Trophoblast cell (in vitro differentiated cells and primary cell): Measurements from ENCODE around the gene MAVS.
A peak's percentile ranks its signal among the peaks of the same experiment; 100 is the strongest.
"Not testable (repeated sequence)": the region's sequence is repeated elsewhere in the genome, so short reads cannot be mapped to it uniquely, and the experiment has no call there.

ENCODE experiments used
- DNase-seq, 2 donors: peaks; one replicate each; pipeline ENCODE4 v3.0.0-alpha.2; 2016
- H2AFZ ChIP-seq: 2 replicates; pipeline ENCODE4 v1.6.1; 2013; ENCODE audit warnings: low read length, moderate library complexity, mild to moderate bottlenecking; ENCODE audit not compliant: insufficient read depth, poor library complexity
- H2AK5ac ChIP-seq: 2 replicates; pipeline ENCODE4 v1.6.1; 2013; ENCODE audit warnings: mild to moderate bottlenecking, low read length
- H2BK120ac ChIP-seq: 2 replicates; pipeline ENCODE4 v1.6.1; 2013; ENCODE audit warnings: low read length, mild to moderate bottlenecking, moderate library complexity; ENCODE audit not compliant: insufficient read depth, poor library complexity
- H2BK12ac ChIP-seq: 2 replicates; pipeline ENCODE4 v1.6.1; 2013; ENCODE audit warnings: mild to moderate bottlenecking, low read length, moderate library complexity
- H2BK5ac ChIP-seq: 2 replicates; pipeline ENCODE4 v1.6.1; 2013; ENCODE audit warnings: low read length, low read depth, moderate library complexity, mild to moderate bottlenecking; ENCODE audit not compliant: poor library complexity
- H3K14ac ChIP-seq: 2 replicates; pipeline ENCODE4 v1.6.1; 2013; ENCODE audit warnings: mild to moderate bottlenecking, low read length
- H3K18ac ChIP-seq: 2 replicates; pipeline ENCODE4 v1.6.1; 2013; ENCODE audit warnings: mild to moderate bottlenecking, low read length
- H3K23ac ChIP-seq: 2 replicates; pipeline ENCODE4 v1.6.1; 2013; ENCODE audit warnings: low read length
- H3K27ac ChIP-seq: 2 replicates; pipeline ENCODE4 v1.5.1; 2013; ENCODE audit warnings: low read depth, mild to moderate bottlenecking, inconsistent platforms, low read length, moderate library complexity
- H3K27me3 ChIP-seq: 2 replicates; pipeline ENCODE4 v1.6.1; 2013; ENCODE audit warnings: inconsistent platforms, mild to moderate bottlenecking, low read length, moderate library complexity; ENCODE audit not compliant: insufficient read depth
- H3K36me3 ChIP-seq, 2 experiments: 1 replicate in 1 of 2; 2 replicates in 1 of 2; pipeline ENCODE4 v1.6.1; 2013; ENCODE audit warnings: low read length in 2 of 2, mild to moderate bottlenecking in 2 of 2, moderate library complexity in 1 of 2; ENCODE audit not compliant: insufficient read depth in 2 of 2, control insufficient read depth in 1 of 2
- H3K4ac ChIP-seq: 2 replicates; pipeline ENCODE4 v1.6.1; 2013; ENCODE audit warnings: low read depth, mild to moderate bottlenecking, low read length, moderate library complexity
- H3K4me1 ChIP-seq, 2 experiments: 1 replicate in 1 of 2; 2 replicates in 1 of 2; pipeline ENCODE4 v1.6.1; 2013; ENCODE audit warnings: low read length in 2 of 2, mild to moderate bottlenecking in 2 of 2, moderate library complexity in 1 of 2; ENCODE audit not compliant: insufficient read depth in 2 of 2, control insufficient read depth in 1 of 2
- H3K4me2 ChIP-seq: 2 replicates; pipeline ENCODE4 v1.6.1; 2013; ENCODE audit warnings: inconsistent platforms, mild to moderate bottlenecking, low read length, moderate library complexity
- H3K4me3 ChIP-seq: 2 replicates; pipeline ENCODE4 v1.5.1; 2013; ENCODE audit warnings: mild to moderate bottlenecking, low read depth, low read length, inconsistent platforms
- H3K79me1 ChIP-seq: one replicate; pipeline ENCODE4 v1.6.1; 2013; ENCODE audit warnings: low read length
- H3K79me2 ChIP-seq: 2 replicates; pipeline ENCODE4 v1.6.1; 2013; ENCODE audit warnings: low read length, mild to moderate bottlenecking; ENCODE audit not compliant: control insufficient read depth, insufficient read depth, poor library complexity
- H3K9ac ChIP-seq: 2 replicates; pipeline ENCODE4 v1.6.1; 2013; ENCODE audit warnings: mild to moderate bottlenecking, low read length
- H3K9me3 ChIP-seq: 2 replicates; pipeline ENCODE4 v1.6.1; 2013; ENCODE audit warnings: low read depth, mild to moderate bottlenecking, control low read depth, inconsistent platforms, low read length; ENCODE audit not compliant: insufficient read depth
- H4K12ac ChIP-seq: 2 replicates; pipeline ENCODE4 v1.6.1; 2013; ENCODE audit warnings: low read depth, mild to moderate bottlenecking, low read length, moderate library complexity
- H4K8ac ChIP-seq: 2 replicates; pipeline ENCODE4 v1.6.1; 2013; ENCODE audit warnings: low read depth, mild to moderate bottlenecking, low read length, moderate library complexity
- H4K91ac ChIP-seq: one replicate; pipeline ENCODE4 v1.6.1; 2013; ENCODE audit warnings: low read depth, mild to moderate bottlenecking, low read length, moderate library complexity
- WGBS: extraction: QIAGEN DNeasy Blood & Tissue Kit; methylation state at CpG from one replicate; pipeline ENCODE4 v1.1.7; 2013; ENCODE audit warnings: missing lambda C conversion rate; ENCODE audit not compliant: insufficient read length, insufficient coverage; ENCODE audit errors: extremely low coverage; 5-methylcytosine and 5-hydroxymethylcytosine counted together

The MAVS gene

DNA sequence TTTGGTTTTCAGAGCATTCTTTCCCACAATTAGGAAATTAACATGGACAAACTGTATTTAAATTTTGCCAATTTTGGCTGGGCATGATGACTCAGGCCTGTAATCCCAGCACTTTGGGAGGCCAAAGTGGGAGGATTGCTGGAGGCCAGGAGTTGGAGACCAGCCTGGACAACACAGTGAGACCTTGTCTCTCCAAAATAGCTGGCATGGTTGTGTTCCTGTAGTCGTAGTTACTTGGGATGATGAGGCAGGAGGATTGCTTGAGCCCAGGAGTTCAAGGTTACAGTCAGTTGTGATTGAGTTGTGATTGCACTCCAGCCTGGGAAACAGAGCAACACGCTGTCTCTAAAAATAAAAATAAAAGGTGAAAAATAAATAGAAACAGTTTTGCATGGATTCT lies 57.6 kb downstream of the MAVS start:
- no peak overlapping the region for H4K12ac ChIP-seq
- H2BK5ac ChIP-seq: no peak overlapping the region
- H3K4ac ChIP-seq: peak overlapping the region; percentile 84
- no peak overlapping the region for H3K4me2 ChIP-seq
- no peaks in the 10 kb centered on the region for H3K9me3 ChIP-seq
- no peak overlapping the region for H2BK120ac ChIP-seq
- H4K8ac ChIP-seq: no peak overlapping the region
- H4K91ac ChIP-seq: no peak overlapping the region
- H3K79me1 ChIP-seq: no peaks in the 10 kb centered on the region
- H2AFZ ChIP-seq: no peak overlapping the region
- peaks cover 0 to 2% of the 10 kb centered on the region in 2 experiments for H3K4me1 ChIP-seq
- H3K36me3 ChIP-seq: peaks cover 10% of the 10 kb centered on the region in 2 experiments
- WGBS: no CpG with 5 or more reads among the region's 2 CpGs
- H3K27ac ChIP-seq: no peak overlapping the region
- DNase-seq: peak in 1 of 2 donors; percentile 29
- no peak overlapping the region for H3K18ac ChIP-seq
- no peak overlapping the region for H2BK12ac ChIP-seq
- H3K9ac ChIP-seq: no peak overlapping the region
- H2AK5ac ChIP-seq: no peak overlapping the region
- no peak overlapping the region for H3K23ac ChIP-seq
- no peak overlapping the region for H3K4me3 ChIP-seq
- H3K79me2 ChIP-seq: peaks cover 16% of the 10 kb centered on the region
- H3K27me3 ChIP-seq: no peaks in the 10 kb centered on the region
- H3K14ac ChIP-seq: no peak overlapping the region

DNA sequence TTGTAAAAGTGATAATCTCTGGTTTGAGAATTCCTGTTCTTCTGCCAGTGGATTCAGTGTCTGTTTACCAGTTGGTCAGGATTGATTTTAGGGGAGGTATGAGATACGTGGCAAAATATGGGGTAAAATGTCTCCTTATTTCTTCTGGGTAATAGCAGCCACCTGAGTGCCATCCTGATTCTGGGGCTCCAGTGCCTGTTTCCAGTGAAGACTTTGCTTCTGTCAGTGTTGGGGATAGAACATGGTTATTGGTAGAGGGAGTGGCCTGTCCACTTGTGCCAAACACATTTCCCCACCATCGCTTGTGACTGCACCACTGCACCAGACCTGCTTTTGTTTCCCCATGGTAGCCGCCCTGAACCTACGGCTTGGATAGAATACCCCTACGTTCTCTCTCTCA lies 58.2 kb downstream of the MAVS start:
- H3K79me2 ChIP-seq: peaks cover 16% of the 10 kb centered on the region
- no peak overlapping the region for H2BK5ac ChIP-seq
- no peak overlapping the region for H4K91ac ChIP-seq
- DNase-seq: no peak
- peaks cover 15% of the 10 kb centered on the region in 2 experiments for H3K36me3 ChIP-seq
- H3K9ac ChIP-seq: peak overlapping the region; percentile 7
- no peak overlapping the region for H3K27ac ChIP-seq
- peaks cover 0 to 2% of the 10 kb centered on the region in 2 experiments for H3K4me1 ChIP-seq
- H3K23ac ChIP-seq: no peak overlapping the region
- H3K14ac ChIP-seq: no peak overlapping the region
- no CpG with 5 or more reads among the region's 5 CpGs for WGBS
- H4K12ac ChIP-seq: no peak overlapping the region
- no peak overlapping the region for H4K8ac ChIP-seq
- no peak overlapping the region for H2BK120ac ChIP-seq
- no peaks in the 10 kb centered on the region for H3K27me3 ChIP-seq
- H3K4ac ChIP-seq: peak overlapping the region; percentile 93
- H2AK5ac ChIP-seq: no peak overlapping the region
- H3K4me2 ChIP-seq: no peak overlapping the region
- no peak overlapping the region for H2BK12ac ChIP-seq
- H3K4me3 ChIP-seq: no peak overlapping the region
- no peak overlapping the region for H2AFZ ChIP-seq
- H3K18ac ChIP-seq: no peak overlapping the region
- no peaks in the 10 kb centered on the region for H3K9me3 ChIP-seq
- H3K79me1 ChIP-seq: no peaks in the 10 kb centered on the region

DNA sequence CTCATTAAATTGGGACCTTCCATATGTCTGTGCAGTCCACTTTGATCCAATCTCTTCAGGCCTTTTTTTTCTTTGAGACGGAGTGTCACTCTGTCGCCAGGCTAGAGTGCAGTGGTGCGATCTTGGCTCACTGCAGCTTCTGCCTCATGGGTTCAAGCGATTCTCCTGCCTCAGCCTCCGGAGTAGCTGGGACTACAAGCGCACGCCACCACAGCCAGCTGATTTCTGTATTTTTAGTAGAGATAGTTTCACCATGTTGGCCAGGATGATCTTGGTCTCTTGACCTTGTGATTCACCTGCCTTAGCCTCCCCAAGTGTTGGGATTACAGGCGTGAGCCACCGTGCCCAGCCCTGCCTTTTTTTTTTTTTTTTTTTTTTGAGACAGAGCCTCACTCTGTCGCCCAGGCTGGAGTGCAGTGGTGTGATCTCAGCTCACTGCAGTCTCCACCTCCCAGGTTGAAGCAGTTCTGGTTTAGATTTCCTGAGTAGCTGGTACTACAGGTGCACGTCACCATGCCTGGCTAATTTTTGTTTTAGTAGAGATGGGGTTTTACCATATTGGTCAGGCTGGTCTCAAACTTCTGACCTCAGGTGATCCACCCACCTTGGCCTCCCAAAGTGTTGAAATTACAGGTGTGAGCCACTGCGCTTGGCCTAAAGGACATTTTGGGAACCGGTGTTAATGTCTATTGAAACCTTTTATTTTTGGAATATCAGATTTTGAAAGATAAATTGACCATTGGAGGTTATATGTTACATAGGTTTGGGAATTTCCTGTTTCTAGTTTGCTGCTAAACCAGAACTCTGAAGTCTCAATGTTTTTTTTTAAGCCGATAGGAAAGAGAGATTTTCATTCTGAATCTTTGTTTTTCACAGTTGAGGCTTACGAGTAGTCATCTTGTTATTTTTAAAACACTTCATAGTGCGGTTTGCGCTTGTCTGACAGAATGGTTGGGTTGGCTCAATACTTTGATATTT lies 60.4 kb downstream of the MAVS start:
- peak overlapping the region; percentile 86 for H3K4ac ChIP-seq
- not testable (repeated sequence) for H2AFZ ChIP-seq, H3K4me2 ChIP-seq, H3K18ac ChIP-seq, H2BK120ac ChIP-seq, DNase-seq, H4K8ac ChIP-seq, H2BK12ac ChIP-seq, H2AK5ac ChIP-seq, H3K27ac ChIP-seq, H4K12ac ChIP-seq, H3K4me3 ChIP-seq, H3K27me3 ChIP-seq, H3K9ac ChIP-seq, H3K9me3 ChIP-seq, H3K23ac ChIP-seq, H3K14ac ChIP-seq, H3K4me1 ChIP-seq, H3K79me1 ChIP-seq, H4K91ac ChIP-seq, H2BK5ac ChIP-seq
- no CpG with 5 or more reads among the region's 17 CpGs for WGBS
- H3K79me2 ChIP-seq: peaks cover 14% of the 10 kb centered on the region
- H3K36me3 ChIP-seq: peaks cover 22 to 29% of the 10 kb centered on the region in 2 experiments

DNA sequence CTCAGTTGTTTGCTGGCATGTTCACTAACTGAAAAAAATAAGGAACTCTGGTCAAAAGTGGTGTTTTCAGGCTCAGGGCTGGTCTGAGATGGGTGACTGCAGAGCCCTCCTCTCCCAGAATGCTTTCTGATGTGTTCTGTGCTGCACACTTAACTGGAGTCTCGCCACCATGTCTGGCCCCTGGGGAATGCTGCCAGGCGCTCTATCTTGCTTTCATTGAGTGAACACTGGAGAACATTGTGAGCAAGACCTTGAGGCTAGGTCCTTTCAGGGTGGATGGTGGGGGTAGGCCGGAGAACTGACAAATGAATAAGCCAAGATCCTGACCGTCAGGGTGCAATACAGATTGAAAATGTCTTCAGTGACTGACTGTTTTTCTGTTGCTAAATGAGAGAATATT lies 62.0 kb downstream of the MAVS start:
- H3K79me2 ChIP-seq: peaks cover 12% of the 10 kb centered on the region
- H3K9ac ChIP-seq: no peak overlapping the region
- no peak overlapping the region for H2BK12ac ChIP-seq
- H3K18ac ChIP-seq: no peak overlapping the region
- peaks cover 32 to 39% of the 10 kb centered on the region in 2 experiments for H3K36me3 ChIP-seq
- H3K4me1 ChIP-seq: peaks cover 0 to 2% of the 10 kb centered on the region in 2 experiments
- H3K27me3 ChIP-seq: no peaks in the 10 kb centered on the region
- H4K91ac ChIP-seq: no peak overlapping the region
- peak overlapping the region; percentile 1 for H3K4ac ChIP-seq
- no peak overlapping the region for H3K27ac ChIP-seq
- H3K4me3 ChIP-seq: no peak overlapping the region
- no peak overlapping the region for H2BK120ac ChIP-seq
- no peak for DNase-seq
- WGBS: no CpG with 5 or more reads among the region's 4 CpGs
- H4K8ac ChIP-seq: no peak overlapping the region
- no peak overlapping the region for H2AFZ ChIP-seq
- no peak overlapping the region for H4K12ac ChIP-seq
- no peak overlapping the region for H3K14ac ChIP-seq
- no peaks in the 10 kb centered on the region for H3K79me1 ChIP-seq
- H3K23ac ChIP-seq: no peak overlapping the region
- H3K9me3 ChIP-seq: no peaks in the 10 kb centered on the region
- no peak overlapping the region for H2AK5ac ChIP-seq
- no peak overlapping the region for H2BK5ac ChIP-seq
- H3K4me2 ChIP-seq: no peak overlapping the region
